Fibroblast of the aortic adventitia (primary cell): ENCODE data around the gene TPO. TPM values are rescaled to one million over a fixed set of nuclear protein-coding genes. Genes with fewer than 3 reads are reported as not detected.
"Not testable (repeated sequence)": the region's sequence is repeated elsewhere in the genome, so short reads cannot be mapped to it uniquely, and the experiment has no call there.

Experiments
- DNase-seq: peaks from one replicate; pipeline ENCODE4 v3.0.0-alpha.2; 2010; ENCODE audit warnings: low read depth
- H3K4me3 ChIP-seq: 2 replicates; pipeline ENCODE4 v1.5.1; 2011; ENCODE audit warnings: low read depth, mild to moderate bottlenecking, control low read depth, low read length, moderate library complexity
- CTCF ChIP-seq: IDR thresholded peaks from 2 replicates; pipeline ENCODE4 v1.5.1; 2011; ENCODE audit warnings: mild to moderate bottlenecking, low read length, control low read depth, inconsistent platforms; ENCODE audit not compliant: insufficient read depth
- total RNA-seq: library from RNA; depleted of rRNA; stranded (reverse); fragments of >200 nt; gene quantifications from 2 replicates; pipeline ENCODE4 v1.2.3, GENCODE V29; 2012; ENCODE audit warnings: low replicate concordance

TPO gene
- total RNA-seq, 1 donor = not detected

- TF ChIP-seq CTCF = no peak
- DNase-seq = peak; percentile 49
- H3K4me3 ChIP-seq = no peak overlapping the region
These were observed 159.4 kb downstream of the TPO start for GRCh38 chr2:1572638-1573037.

GRCh38 chr2:1577846-1578245, 164.6 kb downstream of the TPO start:
- TF ChIP-seq CTCF = no peak

DNA sequence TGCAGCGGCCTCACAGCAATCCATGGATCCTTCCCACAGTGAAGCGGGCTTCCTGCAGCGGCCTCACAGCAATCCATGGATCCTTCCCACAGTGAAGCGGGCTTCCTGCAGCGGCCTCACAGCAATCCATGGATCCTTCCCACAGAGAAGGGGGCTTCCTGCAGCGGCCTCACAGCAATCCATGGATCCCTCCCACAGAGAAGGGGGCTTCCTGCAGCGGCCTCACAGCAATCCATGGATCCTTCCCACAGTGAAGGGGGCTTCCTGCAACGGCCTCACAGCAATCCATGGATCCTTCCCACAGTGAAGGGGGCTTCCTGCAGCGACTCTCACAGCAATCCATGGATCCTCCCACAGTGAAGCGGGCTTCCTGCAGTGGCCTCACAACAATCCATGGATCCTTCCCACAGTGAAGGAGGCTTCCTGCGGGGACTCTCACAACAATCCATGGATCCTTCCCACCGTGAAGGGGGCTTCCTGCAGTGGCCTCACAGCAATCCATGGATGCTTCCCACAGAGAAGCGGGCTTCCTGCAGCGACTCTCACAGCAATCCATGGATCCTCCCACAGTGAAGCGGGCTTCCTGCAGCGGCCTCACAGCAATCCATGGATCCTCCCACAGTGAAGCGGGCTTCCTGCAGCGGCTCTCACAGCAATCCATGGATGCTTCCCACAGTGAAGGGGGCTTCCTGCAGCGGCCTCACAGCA, 168.1 kb downstream of the TPO start:
- not testable (repeated sequence) for DNase-seq

More at GRCh38 chr2:1577846-1578245, 164.6 kb downstream of the TPO start:
- DNase-seq = no peak
- H3K4me3 ChIP-seq = no peak overlapping the region

GRCh38 chr2:1581965-1582625, 168.8 kb downstream of the TPO start:
- no peak for DNase-seq
- no peak for TF ChIP-seq CTCF
- H3K4me3 ChIP-seq = no peak overlapping the region

More for the DNA sequence above, 168.1 kb downstream of the TPO start:
- not testable (repeated sequence) for H3K4me3 ChIP-seq

GRCh38 chr2:1582891-1583341, 169.7 kb downstream of the TPO start:
- H3K4me3 ChIP-seq = no peak overlapping the region
- DNase-seq = no peak
- TF ChIP-seq CTCF = no peak

- no peak overlapping the region for H3K4me3 ChIP-seq
- no peak for TF ChIP-seq CTCF
- DNase-seq = no peak
These were observed 170.8 kb downstream of the TPO start for GRCh38 chr2:1584051-1584531.

DNA sequence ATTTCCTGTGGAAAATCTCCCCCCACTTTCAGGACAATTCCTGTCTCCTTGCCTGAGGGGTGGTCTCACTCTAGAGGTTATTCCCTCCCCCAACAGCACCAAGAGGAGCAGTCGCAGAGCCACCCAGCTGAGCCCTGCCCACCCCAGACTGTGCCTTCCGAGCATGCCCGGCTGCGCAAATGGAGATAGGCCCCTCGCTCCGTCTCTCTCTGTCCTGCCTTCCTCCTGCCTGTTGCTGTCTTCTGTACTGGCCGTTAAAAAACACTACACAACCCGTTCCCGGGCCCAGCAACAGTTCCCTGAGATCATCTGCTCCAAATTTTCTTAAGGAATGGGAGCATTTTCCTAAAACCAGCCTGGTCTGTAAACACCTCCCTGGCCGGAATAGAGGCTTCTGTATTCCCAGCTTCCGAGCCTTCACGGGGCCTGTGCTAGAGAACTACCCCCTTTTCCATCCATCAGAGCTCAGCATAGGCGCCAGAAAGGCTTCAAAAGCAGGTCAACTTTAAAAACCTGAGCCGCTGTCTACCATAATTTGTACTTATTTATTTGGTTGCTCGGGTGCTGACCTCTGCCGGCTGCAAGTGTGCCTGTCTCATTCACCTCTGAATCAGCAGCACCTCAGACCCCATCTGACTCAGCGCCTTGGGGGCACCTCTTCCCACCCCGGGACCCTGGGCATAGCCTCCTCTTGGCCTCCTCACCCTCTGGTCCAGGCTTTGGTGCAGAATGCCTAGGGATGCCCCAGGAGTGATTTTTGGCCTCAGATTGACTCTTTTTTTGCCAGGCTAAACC, 171.6 kb downstream of the TPO start:
- peak; percentile 10 for TF ChIP-seq CTCF
- H3K4me3 ChIP-seq = no peak overlapping the region
- DNase-seq = no peak
